ENCODE measurements around the gene PPARG. TPM values are rescaled to one million over a fixed set of nuclear protein-coding genes. Genes with fewer than 3 reads are reported as not detected.

The PPARG gene
- total RNA-seq, 1 experiment from 2014 or later = 7.1 TPM

- Mint-ChIP-seq H3K36me3 (ENCODE audit: insufficient read depth, unreplicated experiment) (no peaks in the 10 kb centered on the region), H3K9me3 (ENCODE audit: unreplicated experiment) (no peaks in the 10 kb centered on the region), H3K27me3 (ENCODE audit: insufficient read depth, unreplicated experiment) (no peaks in the 10 kb centered on the region), H3K4me3 (ENCODE audit: unreplicated experiment) (no peak overlapping the region), H3K27ac (ENCODE audit: low read depth, unreplicated experiment) (no peak overlapping the region), H3K4me1 (ENCODE audit: insufficient read depth, unreplicated experiment) (no peaks in the 10 kb centered on the region)
- no peak for DNase-seq (ENCODE audit: unreplicated experiment)
- CTCF ChIA-PET = no interaction called here
- POLR2A ChIA-PET = no interaction called here
- no peak for TF ChIP-seq CTCF (IDR thresholded peaks at IDR 0.05; ENCODE audit: unreplicated experiment)
- intact Hi-C loops (cut with micrococcal nuclease) = no loop called here
- no TSS peak for BruUV-seq (replicated peaks)
Measured at GRCh38 chr3:12420393-12420792, 131.5 kb downstream of the PPARG start.

GRCh38 chr3:12421132-12421531, 132.3 kb downstream of the PPARG start:
- intact Hi-C loops (cut with micrococcal nuclease) = no loop called here
- ChIA-PET POLR2A (no interaction called here), CTCF (no interaction called here)
- no peak overlapping the region for H3K4me3 Mint-ChIP-seq (ENCODE audit: unreplicated experiment)
- no TSS peak for BruUV-seq (replicated peaks)
- no peak overlapping the region for H3K27ac Mint-ChIP-seq (ENCODE audit: low read depth, unreplicated experiment)
- H3K4me1 Mint-ChIP-seq (ENCODE audit: insufficient read depth, unreplicated experiment) = no peaks in the 10 kb centered on the region
- H3K9me3 Mint-ChIP-seq (ENCODE audit: unreplicated experiment) = no peaks in the 10 kb centered on the region
- no peaks in the 10 kb centered on the region for H3K27me3 Mint-ChIP-seq (ENCODE audit: insufficient read depth, unreplicated experiment)
- TF ChIP-seq CTCF (IDR thresholded peaks at IDR 0.05; ENCODE audit: unreplicated experiment) = no peak
- no peak for DNase-seq (ENCODE audit: unreplicated experiment)
- no peaks in the 10 kb centered on the region for H3K36me3 Mint-ChIP-seq (ENCODE audit: insufficient read depth, unreplicated experiment)

GRCh38 chr3:12423131-12423530, 134.3 kb downstream of the PPARG start:
- BruUV-seq (replicated peaks) = no TSS peak
- POLR2A ChIA-PET = no interaction called here
- intact Hi-C loops (cut with micrococcal nuclease) = no loop called here
- CTCF ChIA-PET = interaction anchor here (0.6 to 0.7 kb wide), 2 partner anchors 42 to 377 kb away, joined by 3 read pairs; no protein-coding TSS in a partner anchor
- Mint-ChIP-seq H3K4me3 (ENCODE audit: unreplicated experiment) (no peak overlapping the region), H3K4me1 (ENCODE audit: insufficient read depth, unreplicated experiment) (no peaks in the 10 kb centered on the region), H3K27me3 (ENCODE audit: insufficient read depth, unreplicated experiment) (no peaks in the 10 kb centered on the region), H3K9me3 (ENCODE audit: unreplicated experiment) (no peaks in the 10 kb centered on the region), H3K27ac (ENCODE audit: low read depth, unreplicated experiment) (no peak overlapping the region), H3K36me3 (ENCODE audit: insufficient read depth, unreplicated experiment) (no peaks in the 10 kb centered on the region)
- no peak for DNase-seq (ENCODE audit: unreplicated experiment)
- TF ChIP-seq CTCF (IDR thresholded peaks at IDR 0.05; ENCODE audit: unreplicated experiment) = no peak

- Mint-ChIP-seq H3K36me3 (ENCODE audit: insufficient read depth, unreplicated experiment) (no peaks in the 10 kb centered on the region), H3K27ac (ENCODE audit: low read depth, unreplicated experiment) (no peak overlapping the region), H3K4me3 (ENCODE audit: unreplicated experiment) (no peak overlapping the region), H3K4me1 (ENCODE audit: insufficient read depth, unreplicated experiment) (no peaks in the 10 kb centered on the region), H3K27me3 (ENCODE audit: insufficient read depth, unreplicated experiment) (no peaks in the 10 kb centered on the region), H3K9me3 (ENCODE audit: unreplicated experiment) (no peaks in the 10 kb centered on the region)
- intact Hi-C loops (cut with micrococcal nuclease) = no loop called here
- ChIA-PET POLR2A (no interaction called here), CTCF (no interaction called here)
- TF ChIP-seq CTCF (IDR thresholded peaks at IDR 0.05; ENCODE audit: unreplicated experiment) = no peak
- DNase-seq (ENCODE audit: unreplicated experiment) = peak; percentile 20
- no TSS peak for BruUV-seq (replicated peaks)
Measured at GRCh38 chr3:12423918-12424630, 135.2 kb downstream of the PPARG start.

Measured in MCF 10A (cell line).